Activated CD8-positive, alpha-beta T cell treated with anti-CD3 and anti-CD28 coated beads for 36 hours (primary cell): ENCODE results near the gene CDH23. TPM values are rescaled to one million over a fixed set of nuclear protein-coding genes. Genes with fewer than 3 reads are reported as not detected.
"Not testable (repeated sequence)": the region's sequence is repeated elsewhere in the genome, so short reads cannot be mapped to it uniquely, and the experiment has no call there.

Experiments used
- ATAC-seq: fragments of 200-7000 bp; cut with Tn5 transposase; one replicate; pipeline ENCODE4 v1.10.0; 2021; ENCODE audit warnings: mild to moderate bottlenecking, moderate library complexity
- CTCF ChIA-PET: fragments of 350-600 bp; sonication (Branson Sonifier 250); formaldehyde crosslinking; loops from one replicate; lab custom pipeline; 2021; ENCODE audit warnings: antibody characterized with exemption; lab: Charles Lee
- POLR2A ChIA-PET: fragments of 350-600 bp; sonication (Branson Sonifier 250); formaldehyde crosslinking; loops from one replicate; lab custom pipeline; 2021; ENCODE audit warnings: antibody characterized with exemption; lab: Charles Lee
- DNase-seq: peaks from one replicate; pipeline ENCODE4 v3.0.0-alpha.2; 2020
- H3K27ac Mint-ChIP-seq: one replicate; pipeline ENCODE4 v1.8.0; 2021; ENCODE audit warnings: mild to moderate bottlenecking, mixed read lengths
- H3K27me3 Mint-ChIP-seq: one replicate; pipeline ENCODE4 v1.8.0; 2021; ENCODE audit warnings: mixed read lengths
- H3K36me3 Mint-ChIP-seq: one replicate; pipeline ENCODE4 v1.8.0; 2021; ENCODE audit warnings: low read depth, mixed read lengths
- H3K4me1 Mint-ChIP-seq: one replicate; pipeline ENCODE4 v1.8.0; 2021; ENCODE audit warnings: low read depth, mixed read lengths
- H3K4me3 Mint-ChIP-seq: one replicate; pipeline ENCODE4 v1.8.0; 2021; ENCODE audit warnings: mild to moderate bottlenecking, moderate library complexity, mixed read lengths
- H3K9me3 Mint-ChIP-seq: one replicate; pipeline ENCODE4 v1.8.0; 2021; ENCODE audit warnings: mixed read lengths
- CTCF ChIP-seq: fragments of 200-600 bp; IDR thresholded peaks from one replicate; pipeline ENCODE4 v1.8.0; 2022; ENCODE audit warnings: antibody characterized with exemption, mild to moderate bottlenecking
- intact Hi-C: fragments of 100-400 bp; cut with micrococcal nuclease; formaldehyde crosslinking; loops from one replicate; pipeline ENCODE4 v1.10.0; 2022
- total RNA-seq, 2 experiments: library from RNA; stranded (reverse); gene quantifications; one replicate each; pipeline ENCODE4 v1.2.3, GENCODE V29; 2021

The CDH23 gene
- total RNA-seq, 2 experiments from 2014 or later, result 2.4 to 2.7 TPM

GRCh38 chr10:71596127-71596526 lies 199.4 kb downstream of the CDH23 start:
- ChIA-PET POLR2A (no interaction called here), CTCF (no interaction called here)
- no peak overlapping the region for H3K4me3 Mint-ChIP-seq
- no peak for ATAC-seq
- no peak for DNase-seq
- no peaks in the 10 kb centered on the region for H3K9me3 Mint-ChIP-seq
- TF ChIP-seq CTCF, result no peak
- H3K4me1 Mint-ChIP-seq, result peaks cover 6% of the 10 kb centered on the region
- H3K36me3 Mint-ChIP-seq, result no peaks in the 10 kb centered on the region
- H3K27me3 Mint-ChIP-seq, result no peaks in the 10 kb centered on the region
- intact Hi-C loops, result no loop called here
- no peak overlapping the region for H3K27ac Mint-ChIP-seq

- POLR2A ChIA-PET, result no interaction called here
- no peak for TF ChIP-seq CTCF
- CTCF ChIA-PET, result no interaction called here
- Mint-ChIP-seq H3K9me3 (no peaks in the 10 kb centered on the region), H3K27ac (no peak overlapping the region), H3K4me1 (peaks cover 12% of the 10 kb centered on the region), H3K27me3 (no peaks in the 10 kb centered on the region), H3K4me3 (no peak overlapping the region), H3K36me3 (no peaks in the 10 kb centered on the region)
- no peak for ATAC-seq
- intact Hi-C loops, result no loop called here
- DNase-seq, result no peak
Measured at GRCh38 chr10:71596759-71597158, 200.0 kb downstream of the CDH23 start.

GRCh38 chr10:71597821-71598498 lies 201.2 kb downstream of the CDH23 start:
- POLR2A ChIA-PET, result no interaction called here
- no peak for ATAC-seq
- Mint-ChIP-seq H3K27ac (no peak overlapping the region), H3K4me3 (no peak overlapping the region), H3K36me3 (no peaks in the 10 kb centered on the region), H3K27me3 (no peaks in the 10 kb centered on the region), H3K9me3 (no peaks in the 10 kb centered on the region), H3K4me1 (peaks cover 12% of the 10 kb centered on the region)
- no peak for DNase-seq
- no peak for TF ChIP-seq CTCF
- intact Hi-C loops, result no loop called here
- CTCF ChIA-PET, result interaction anchor here (1.9 kb wide), 1 partner anchor 202 kb away, joined by 4 read pairs; the partner anchor contains the start of gene CDH23

- Mint-ChIP-seq H3K36me3 (no peaks in the 10 kb centered on the region), H3K27ac (no peak overlapping the region), H3K9me3 (no peaks in the 10 kb centered on the region), H3K27me3 (no peaks in the 10 kb centered on the region), H3K4me3 (no peak overlapping the region), H3K4me1 (peaks cover 12% of the 10 kb centered on the region)
- TF ChIP-seq CTCF, result no peak
- no peak for DNase-seq
- no peak for ATAC-seq
- POLR2A ChIA-PET, result no interaction called here
- CTCF ChIA-PET, result interaction anchor here (1.4 to 1.9 kb wide), 2 partner anchors 112 to 203 kb away, joined by 4 read pairs; partner anchors contain the start of gene CDH23
- intact Hi-C loops, result no loop called here
Measured at GRCh38 chr10:71598621-71599055, 201.9 kb downstream of the CDH23 start.

GRCh38 chr10:71599518-71599917 lies 202.8 kb downstream of the CDH23 start:
- ChIA-PET POLR2A (interaction anchor here (0.6 kb wide), 1 partner anchor 9 kb away, joined by 4 read pairs; no protein-coding TSS in a partner anchor), CTCF (interaction anchor here (1.4 to 1.5 kb wide), 2 partner anchors 29 to 113 kb away, joined by 3 to 4 read pairs; no protein-coding TSS in a partner anchor)
- Mint-ChIP-seq H3K36me3 (no peaks in the 10 kb centered on the region), H3K27me3 (no peaks in the 10 kb centered on the region), H3K9me3 (no peaks in the 10 kb centered on the region), H3K4me1 (peaks cover 12% of the 10 kb centered on the region), H3K27ac (no peak overlapping the region), H3K4me3 (no peak overlapping the region)
- DNase-seq (no peak), ATAC-seq (no peak)
- TF ChIP-seq CTCF, result no peak
- intact Hi-C loops, result no loop called here

- H3K4me3 Mint-ChIP-seq, H3K27me3 Mint-ChIP-seq, POLR2A ChIA-PET, DNase-seq, H3K27ac Mint-ChIP-seq, intact Hi-C loops, ATAC-seq, H3K36me3 Mint-ChIP-seq, H3K9me3 Mint-ChIP-seq: not testable (repeated sequence)
- H3K4me1 Mint-ChIP-seq, result peaks cover 14% of the 10 kb centered on the region
- CTCF ChIA-PET, result interaction anchor here (1.5 kb wide), 1 partner anchor 30 kb away, joined by 3 read pairs; no protein-coding TSS in a partner anchor
Measured at GRCh38 chr10:71600242-71600641, 203.5 kb downstream of the CDH23 start.
